Fibroblast of the aortic adventitia (primary cell): ENCODE measurements around the gene MINAR2. TPM values are rescaled to one million over a fixed set of nuclear protein-coding genes. Genes with fewer than 3 reads are reported as not detected.

Source experiments
- DNase-seq: peaks from one replicate; pipeline ENCODE4 v3.0.0-alpha.2; 2010; ENCODE audit warnings: low read depth
- H3K4me3 ChIP-seq: 2 replicates; pipeline ENCODE4 v1.5.1; 2011; ENCODE audit warnings: low read depth, mild to moderate bottlenecking, control low read depth, low read length, moderate library complexity
- CTCF ChIP-seq: IDR thresholded peaks from 2 replicates; pipeline ENCODE4 v1.5.1; 2011; ENCODE audit warnings: mild to moderate bottlenecking, low read length, control low read depth, inconsistent platforms; ENCODE audit not compliant: insufficient read depth
- total RNA-seq: library from RNA; depleted of rRNA; stranded (reverse); fragments of >200 nt; gene quantifications from 2 replicates; pipeline ENCODE4 v1.2.3, GENCODE V29; 2012; ENCODE audit warnings: low replicate concordance

Gene MINAR2
- total RNA-seq, 1 donor = not detected

DNA sequence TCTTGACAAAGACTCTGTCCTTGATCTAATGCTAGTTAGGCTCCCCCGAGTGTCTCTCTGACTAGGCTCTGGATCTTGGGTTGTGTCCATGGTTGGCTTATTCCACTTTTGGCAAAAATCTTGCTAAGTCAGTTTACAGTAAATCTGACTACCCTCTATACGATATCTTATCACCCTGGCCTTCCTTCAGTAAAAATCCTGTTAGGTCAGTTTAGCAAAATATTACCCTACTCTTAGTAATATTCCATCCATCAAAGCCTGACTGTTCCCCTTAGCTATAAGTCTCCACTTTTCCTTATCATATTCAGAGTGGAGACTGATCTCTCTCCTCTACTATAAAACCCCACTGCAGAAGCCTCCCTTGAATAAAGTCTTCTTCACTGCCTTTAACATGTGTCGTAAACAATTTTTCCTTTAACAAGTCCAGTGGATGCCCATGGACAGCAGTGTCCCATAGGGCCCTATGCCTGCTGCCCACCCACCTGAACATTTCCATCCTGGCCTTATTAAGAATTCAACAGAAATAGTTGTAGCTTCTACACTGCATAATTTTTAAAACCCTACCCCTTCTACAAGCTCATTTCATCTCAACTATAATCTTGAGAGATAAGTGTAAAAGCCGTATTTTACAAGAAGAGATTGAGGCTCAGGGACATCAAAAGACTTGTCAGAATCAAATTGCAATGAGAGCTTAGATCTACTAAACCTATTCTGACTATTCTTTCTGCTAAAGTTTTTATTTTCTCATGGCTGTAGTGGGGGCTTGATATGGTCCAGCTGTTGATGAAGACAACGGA, 22.3 kb downstream of the MINAR2 start:
- no peak for TF ChIP-seq CTCF
- peak; percentile 12 for DNase-seq
- no peak overlapping the region for H3K4me3 ChIP-seq

- peak; percentile 77 for TF ChIP-seq CTCF
- no peak overlapping the region for H3K4me3 ChIP-seq
- peak; percentile 51 for DNase-seq
These were observed 23.4 kb downstream of the MINAR2 start for GRCh38 chr5:129771058-129771838.

DNA sequence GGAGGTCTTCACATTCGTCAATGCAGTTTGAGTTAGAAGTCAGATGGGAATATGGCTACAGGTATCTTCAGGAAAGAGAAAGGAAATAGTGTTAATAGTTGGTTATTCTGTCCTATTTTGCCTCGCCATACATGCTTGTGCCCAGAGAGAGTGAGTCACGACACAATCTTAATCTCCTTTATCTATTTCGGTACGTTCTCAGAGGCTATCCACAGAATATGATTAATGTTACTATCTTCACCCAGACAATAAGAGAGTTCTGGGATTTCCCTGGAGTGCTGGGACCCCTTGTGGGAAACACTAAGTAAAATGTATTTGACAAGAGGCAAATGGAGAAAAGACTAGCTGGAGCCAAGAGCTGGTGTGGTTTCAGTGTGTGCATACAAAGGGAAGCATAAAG, 25.5 kb downstream of the MINAR2 start:
- no peak overlapping the region for H3K4me3 ChIP-seq
- DNase-seq = no peak
- no peak for TF ChIP-seq CTCF

DNA sequence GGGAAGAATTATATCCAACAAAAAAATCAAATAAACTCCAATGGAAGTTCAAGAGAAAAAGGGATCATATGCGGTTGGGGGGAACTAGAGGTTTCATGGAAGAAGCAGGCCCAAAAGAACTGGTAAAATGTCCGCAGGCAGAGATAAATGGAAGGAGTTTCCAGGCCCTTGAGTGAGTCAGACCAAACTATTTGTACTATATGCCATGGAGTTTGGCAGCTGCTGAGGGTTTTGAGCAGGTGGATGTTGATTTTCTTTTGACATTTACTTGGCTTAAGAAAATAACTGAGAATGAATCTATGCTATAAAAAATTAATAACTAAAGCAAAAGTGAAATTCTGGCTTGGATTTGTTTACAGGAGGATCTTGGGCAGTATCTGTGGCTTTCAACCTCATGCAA, 33.7 kb downstream of the MINAR2 start:
- DNase-seq = no peak
- no peak overlapping the region for H3K4me3 ChIP-seq
- TF ChIP-seq CTCF = no peak

GRCh38 chr5:129803403-129803802, 55.5 kb downstream of the MINAR2 start:
- no peak for DNase-seq
- no peak for TF ChIP-seq CTCF
- no peak overlapping the region for H3K4me3 ChIP-seq

- no peak for TF ChIP-seq CTCF
- no peak overlapping the region for H3K4me3 ChIP-seq
- no peak for DNase-seq
These were observed 56.8 kb downstream of the MINAR2 start for GRCh38 chr5:129804705-129805104.
